Natural killer cell (primary cell): Measurements from ENCODE around the gene MDK. TPM values are rescaled to one million over a fixed set of nuclear protein-coding genes. Genes with fewer than 3 reads are reported as not detected.

Experiments
- ATAC-seq, 3 donors: fragments of 150-1000 bp in 2 of 3; fragments of 200-7000 bp in 1 of 3; cut with Tn5 transposase; 1 replicate in 1 of 3; 2 replicates in 2 of 3; pipeline ENCODE4 v1.10.0; 2021; ENCODE audit warnings: mild to moderate bottlenecking in 2 of 3, moderate library complexity in 2 of 3
- DNase-seq, 2 donors: peaks; one replicate each; pipeline versions ENCODE4 v3.0.0 to v3.0.0-alpha.2; 2013 to 2021; ENCODE audit warnings: mixed read lengths in 1 of 2
- H3K27ac ChIP-seq: one replicate; pipeline ENCODE4 v1.5.1; 2013; ENCODE audit warnings: mild to moderate bottlenecking, low read length
- H3K27me3 ChIP-seq: one replicate; pipeline ENCODE4 v1.6.1; 2013; ENCODE audit warnings: low read length; ENCODE audit not compliant: control insufficient read depth, insufficient read depth
- H3K36me3 ChIP-seq: one replicate; pipeline ENCODE4 v1.6.1; 2013; ENCODE audit warnings: low read length; ENCODE audit not compliant: control insufficient read depth, insufficient read depth
- H3K4me1 ChIP-seq: one replicate; pipeline ENCODE4 v1.6.1; 2013; ENCODE audit warnings: low read length; ENCODE audit not compliant: control insufficient read depth, insufficient read depth
- H3K4me3 ChIP-seq: one replicate; pipeline ENCODE4 v1.5.1; 2013; ENCODE audit warnings: low read length
- H3K9me3 ChIP-seq: one replicate; pipeline ENCODE4 v1.6.1; 2013; ENCODE audit warnings: low read length; ENCODE audit not compliant: control insufficient read depth, insufficient read depth
- H3K27ac Mint-ChIP-seq, 2 donors: one replicate each; pipeline ENCODE4 v1.8.0; 2022; ENCODE audit warnings: mild to moderate bottlenecking in 2 of 2, mixed read lengths in 2 of 2, moderate library complexity in 1 of 2
- H3K27me3 Mint-ChIP-seq, 2 donors: one replicate each; pipeline ENCODE4 v1.8.0; 2022; ENCODE audit warnings: low read depth in 2 of 2, mixed read lengths in 2 of 2
- H3K36me3 Mint-ChIP-seq: one replicate; pipeline ENCODE4 v1.8.0; 2022; ENCODE audit warnings: mixed read lengths
- H3K4me1 Mint-ChIP-seq, 2 donors: one replicate each; pipeline ENCODE4 v1.8.0; 2022; ENCODE audit warnings: mixed read lengths in 2 of 2
- H3K4me3 Mint-ChIP-seq: one replicate; pipeline ENCODE4 v1.8.0; 2022; ENCODE audit warnings: mild to moderate bottlenecking, moderate library complexity, mixed read lengths
- H3K9me3 Mint-ChIP-seq, 2 donors: one replicate each; pipeline ENCODE4 v1.8.0; 2022; ENCODE audit warnings: mixed read lengths in 2 of 2
- WGBS: methylation state at CpG from one replicate; pipeline ENCODE4 v1.1.7; 2013; ENCODE audit warnings: missing lambda C conversion rate; ENCODE audit not compliant: insufficient coverage; 5-methylcytosine and 5-hydroxymethylcytosine counted together
- intact Hi-C: fragments of 100-400 bp; cut with micrococcal nuclease; formaldehyde crosslinking; loops from one replicate; pipeline ENCODE4 v1.14.2; 2022
- total RNA-seq, 4 donors: library from RNA; stranded (reverse); fragments of 120-200 nt in 1 of 4; gene quantifications; one replicate each; pipeline versions ENCODE4 v1.2.3 to v1.2.4, GENCODE V29; 2013 to 2022
- TF ChIP-seq, protein P1 (sequence below): fragments of 200-600 bp; IDR thresholded peaks from one replicate; pipeline ENCODE4 v1.8.0; 2022; ENCODE audit warnings: antibody characterized with exemption

The MDK gene
- total RNA-seq, 3 donors from 2014 or later (not counting 1 experiment from before 2014, with no cell fraction given), result 4.5 to 10.6 (median 6.3) TPM

DNA sequence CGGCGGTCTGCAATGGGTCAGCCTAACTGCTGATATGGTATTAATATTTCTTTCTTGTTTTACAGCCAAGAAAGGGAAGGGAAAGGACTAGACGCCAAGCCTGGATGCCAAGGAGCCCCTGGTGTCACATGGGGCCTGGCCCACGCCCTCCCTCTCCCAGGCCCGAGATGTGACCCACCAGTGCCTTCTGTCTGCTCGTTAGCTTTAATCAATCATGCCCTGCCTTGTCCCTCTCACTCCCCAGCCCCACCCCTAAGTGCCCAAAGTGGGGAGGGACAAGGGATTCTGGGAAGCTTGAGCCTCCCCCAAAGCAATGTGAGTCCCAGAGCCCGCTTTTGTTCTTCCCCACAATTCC lies 1.9 kb downstream of the MDK start:
- TF ChIP-seq, protein P1, sequence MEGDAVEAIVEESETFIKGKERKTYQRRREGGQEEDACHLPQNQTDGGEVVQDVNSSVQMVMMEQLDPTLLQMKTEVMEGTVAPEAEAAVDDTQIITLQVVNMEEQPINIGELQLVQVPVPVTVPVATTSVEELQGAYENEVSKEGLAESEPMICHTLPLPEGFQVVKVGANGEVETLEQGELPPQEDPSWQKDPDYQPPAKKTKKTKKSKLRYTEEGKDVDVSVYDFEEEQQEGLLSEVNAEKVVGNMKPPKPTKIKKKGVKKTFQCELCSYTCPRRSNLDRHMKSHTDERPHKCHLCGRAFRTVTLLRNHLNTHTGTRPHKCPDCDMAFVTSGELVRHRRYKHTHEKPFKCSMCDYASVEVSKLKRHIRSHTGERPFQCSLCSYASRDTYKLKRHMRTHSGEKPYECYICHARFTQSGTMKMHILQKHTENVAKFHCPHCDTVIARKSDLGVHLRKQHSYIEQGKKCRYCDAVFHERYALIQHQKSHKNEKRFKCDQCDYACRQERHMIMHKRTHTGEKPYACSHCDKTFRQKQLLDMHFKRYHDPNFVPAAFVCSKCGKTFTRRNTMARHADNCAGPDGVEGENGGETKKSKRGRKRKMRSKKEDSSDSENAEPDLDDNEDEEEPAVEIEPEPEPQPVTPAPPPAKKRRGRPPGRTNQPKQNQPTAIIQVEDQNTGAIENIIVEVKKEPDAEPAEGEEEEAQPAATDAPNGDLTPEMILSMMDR, result no peak
- H3K27ac Mint-ChIP-seq, result no peak overlapping the region
- H3K4me1 Mint-ChIP-seq, result peaks cover 18 to 51% of the 10 kb centered on the region in 2 donors
- peaks cover 5% of the 10 kb centered on the region for H3K36me3 ChIP-seq
- peak overlapping the region; percentile 40 for H3K4me3 Mint-ChIP-seq
- DNase-seq, result no peak
- H3K9me3 ChIP-seq, result no peaks in the 10 kb centered on the region
- no peak overlapping the region for H3K4me3 ChIP-seq
- peaks cover 49% of the 10 kb centered on the region for H3K4me1 ChIP-seq
- no peaks in the 10 kb centered on the region for H3K36me3 Mint-ChIP-seq
- peaks cover 24% of the 10 kb centered on the region for H3K27me3 ChIP-seq
- no peaks in the 10 kb centered on the region for H3K9me3 Mint-ChIP-seq
- ATAC-seq, result no peak
- WGBS, result 92% methylated on average over 6 of the region's 7 CpGs
- intact Hi-C loops, result loop anchor here (5.0 kb wide), 1 partner anchor 36 kb away; the partner anchor contains the start of gene DGKZ
- H3K27ac ChIP-seq, result no peak overlapping the region
- H3K27me3 Mint-ChIP-seq, result peaks cover 25 to 33% of the 10 kb centered on the region in 2 donors

DNA sequence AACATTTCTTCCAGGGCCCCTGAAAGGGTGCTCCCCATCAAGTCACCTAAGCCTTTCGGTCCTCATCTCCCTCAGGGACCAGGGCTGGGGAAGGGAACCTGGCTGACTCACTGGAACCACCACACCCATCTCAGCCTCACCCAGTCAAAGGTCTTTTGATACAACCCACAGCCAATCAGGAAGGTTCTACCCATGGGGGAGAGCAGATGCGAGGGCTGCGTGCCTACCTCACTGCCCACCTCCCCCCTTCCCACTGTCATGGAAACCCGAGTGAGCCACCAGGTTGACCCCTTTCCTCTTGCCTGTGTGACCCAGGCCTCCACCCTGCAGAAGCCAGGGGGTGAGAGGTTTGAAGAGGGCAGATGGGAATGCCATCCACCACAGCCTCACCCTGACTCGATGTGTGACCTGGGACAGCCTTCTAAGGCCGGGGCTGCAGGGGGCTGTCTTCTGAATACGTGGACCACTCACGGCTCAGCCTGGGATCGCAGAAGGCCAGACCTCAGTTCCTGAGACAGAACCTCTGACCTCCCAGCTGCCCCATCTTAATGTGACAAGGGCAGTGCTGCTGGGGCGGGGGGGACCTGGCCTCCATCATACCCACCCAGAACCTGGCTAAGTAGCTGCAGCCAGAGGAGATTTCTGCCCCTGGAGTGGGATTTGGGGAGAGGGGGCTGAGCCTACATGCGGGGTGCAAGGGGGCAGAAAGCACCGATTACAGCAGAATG lies 2.7 kb downstream of the MDK start:
- H3K9me3 Mint-ChIP-seq, result no peaks in the 10 kb centered on the region
- no peak overlapping the region for H3K27ac Mint-ChIP-seq
- no peak overlapping the region for H3K27ac ChIP-seq
- H3K4me3 Mint-ChIP-seq, result no peak overlapping the region
- TF ChIP-seq, protein P1, result no peak
- WGBS, result 93% methylated on average over 9 of the region's 12 CpGs
- H3K4me3 ChIP-seq, result no peak overlapping the region
- peaks cover 32% of the 10 kb centered on the region for H3K27me3 ChIP-seq
- no peaks in the 10 kb centered on the region for H3K36me3 Mint-ChIP-seq
- no peaks in the 10 kb centered on the region for H3K9me3 ChIP-seq
- no peak for DNase-seq
- H3K4me1 Mint-ChIP-seq, result peaks cover 17 to 46% of the 10 kb centered on the region in 2 donors
- intact Hi-C loops, result loop anchor here (5.0 kb wide), 1 partner anchor 37 kb away; the partner anchor contains the start of gene DGKZ
- no peaks in the 10 kb centered on the region for H3K36me3 ChIP-seq
- peaks cover 30 to 36% of the 10 kb centered on the region in 2 donors for H3K27me3 Mint-ChIP-seq
- H3K4me1 ChIP-seq, result peaks cover 43% of the 10 kb centered on the region
- ATAC-seq, result no peak

DNA sequence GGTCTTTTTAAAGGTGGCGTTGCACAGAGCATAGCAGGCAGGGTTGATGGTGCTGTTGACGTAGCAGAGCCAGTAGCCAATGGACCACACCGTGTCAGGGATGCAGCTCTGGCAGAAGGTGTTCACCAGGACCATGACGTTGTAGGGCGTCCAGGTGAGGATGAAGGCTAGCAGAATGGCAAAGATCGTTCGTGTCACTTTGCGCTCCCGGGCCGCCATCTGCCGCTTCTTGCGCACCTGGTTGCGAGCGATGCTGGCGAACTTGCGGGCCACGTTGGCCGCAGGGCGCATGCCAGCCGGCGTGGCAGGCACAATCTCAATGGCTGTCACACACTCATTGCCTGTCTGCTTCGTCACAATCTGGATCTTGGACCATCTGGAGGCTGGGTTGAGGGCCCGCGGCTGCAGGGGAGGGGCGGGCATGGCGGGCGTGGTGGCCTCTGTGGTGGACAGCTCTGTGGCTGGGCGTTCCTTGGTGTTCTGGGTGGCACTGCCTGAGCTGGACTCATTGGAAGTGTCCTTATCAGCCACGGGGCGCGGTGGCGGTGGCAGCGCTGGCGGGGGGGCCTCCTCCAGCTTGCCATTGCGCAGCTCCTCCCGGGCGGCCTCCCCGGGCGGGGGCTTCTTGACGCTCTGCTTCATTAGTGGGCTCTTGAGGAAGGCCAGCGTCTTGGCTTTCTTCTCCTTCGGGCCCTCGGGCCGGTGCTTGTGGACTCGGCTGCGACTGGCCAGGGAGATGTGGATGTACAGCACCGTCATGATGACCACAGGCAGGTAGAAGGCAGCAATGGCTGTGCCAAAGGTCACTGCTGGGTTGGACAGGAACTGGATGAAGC lies 3.9 kb downstream of the MDK start:
- Histone ChIP-seq H3K4me3 (no peak overlapping the region), H3K27ac (no peak overlapping the region), H3K36me3 (no peaks in the 10 kb centered on the region), H3K9me3 (no peaks in the 10 kb centered on the region), H3K4me1 (peaks cover 43% of the 10 kb centered on the region), H3K27me3 (peaks cover 43% of the 10 kb centered on the region)
- no peak overlapping the region for H3K27ac Mint-ChIP-seq
- H3K27me3 Mint-ChIP-seq, result peaks cover 30 to 41% of the 10 kb centered on the region in 2 donors
- no peak for DNase-seq
- TF ChIP-seq, protein P1, result no peak
- H3K4me1 Mint-ChIP-seq, result peaks cover 15 to 48% of the 10 kb centered on the region in 2 donors
- 95% methylated on average over 47 of the region's 47 CpGs for WGBS
- no peak for ATAC-seq
- H3K4me3 Mint-ChIP-seq, result no peak overlapping the region
- no peaks in the 10 kb centered on the region for H3K36me3 Mint-ChIP-seq
- H3K9me3 Mint-ChIP-seq, result no peaks in the 10 kb centered on the region
- intact Hi-C loops, result no loop called here
